Effector memory CD4-positive, alpha-beta T cell (primary cell): ENCODE results near the gene PAQR4.

ENCODE experiments used
- DNase-seq, 3 donors: peaks; one replicate each; pipeline ENCODE4 v3.0.0-alpha.2; 2020
- H3K27ac ChIP-seq: 2 replicates; pipeline ENCODE4 v1.7.0; 2013; ENCODE audit warnings: mild to moderate bottlenecking, low read length, moderate library complexity; ENCODE audit not compliant: insufficient read depth, poor library complexity, severe bottlenecking
- H3K27me3 ChIP-seq: replicated peaks from 2 replicates; pipeline ENCODE4 v1.7.0; 2013; ENCODE audit warnings: mild to moderate bottlenecking, low read length; ENCODE audit not compliant: insufficient read depth, control insufficient read depth, poor library complexity, severe bottlenecking
- H3K36me3 ChIP-seq: 2 replicates; pipeline ENCODE4 v1.7.0; 2013; ENCODE audit warnings: mild to moderate bottlenecking, low read length, moderate library complexity; ENCODE audit not compliant: control insufficient read depth, insufficient read depth
- H3K4me1 ChIP-seq: 2 replicates; pipeline ENCODE4 v1.7.0; 2013; ENCODE audit warnings: low read length, mild to moderate bottlenecking; ENCODE audit not compliant: control insufficient read depth, insufficient read depth, poor library complexity, severe bottlenecking
- H3K4me3 ChIP-seq: 2 replicates; pipeline ENCODE4 v1.7.0; 2013; ENCODE audit warnings: low read length, low read depth, mild to moderate bottlenecking; ENCODE audit not compliant: insufficient read depth, poor library complexity, severe bottlenecking
- H3K9me3 ChIP-seq: 2 replicates; pipeline ENCODE4 v1.7.0; 2013; ENCODE audit warnings: mild to moderate bottlenecking, low read length, moderate library complexity; ENCODE audit not compliant: control insufficient read depth

Gene PAQR4

GRCh38 chr16:2964475-2965336 is 4.4 kb upstream of the PAQR4 start:
- H3K27me3 ChIP-seq, result peaks cover 70% of the 10 kb centered on the region
- peak overlapping the region; percentile 49 for H3K4me3 ChIP-seq
- no peaks in the 10 kb centered on the region for H3K9me3 ChIP-seq
- H3K4me1 ChIP-seq, result peaks cover 64% of the 10 kb centered on the region
- no peaks in the 10 kb centered on the region for H3K36me3 ChIP-seq
- DNase-seq, result peak; percentile 49 to 61 (median 50)
- no peak overlapping the region for H3K27ac ChIP-seq

DNA sequence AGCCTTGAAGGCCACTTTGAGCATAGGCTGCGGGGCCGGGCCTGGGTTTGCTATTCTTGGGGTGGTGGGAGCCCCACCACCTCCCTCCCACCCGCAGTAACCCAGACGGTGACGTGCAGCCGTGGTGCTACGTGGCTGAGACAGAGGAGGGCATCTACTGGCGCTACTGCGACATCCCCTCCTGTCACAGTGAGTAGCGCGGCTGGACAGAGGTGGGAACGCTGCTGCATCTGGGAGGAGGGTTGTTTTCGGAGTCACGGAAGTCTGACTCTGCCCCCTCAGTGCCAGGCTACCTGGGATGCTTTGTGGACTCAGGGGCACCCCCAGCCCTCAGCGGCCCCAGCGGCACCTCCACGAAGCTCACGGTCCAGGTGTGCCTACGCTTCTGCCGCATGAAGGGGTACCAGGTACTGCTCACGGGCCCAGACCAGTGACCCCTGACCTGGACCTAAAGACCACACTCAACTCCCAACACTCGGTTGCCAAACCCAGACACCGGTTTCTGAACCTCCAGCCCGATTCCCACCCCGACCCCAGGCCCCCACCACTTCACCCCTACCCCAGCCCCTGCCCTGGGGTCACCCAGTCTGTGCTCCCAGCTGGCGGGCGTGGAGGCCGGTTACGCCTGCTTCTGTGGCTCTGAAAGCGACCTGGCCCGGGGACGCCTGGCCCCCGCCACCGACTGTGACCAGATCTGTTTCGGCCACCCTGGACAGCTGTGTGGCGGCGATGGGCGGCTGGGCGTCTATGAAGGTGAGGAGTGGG is 2.9 kb upstream of the PAQR4 start:
- H3K27me3 ChIP-seq, result peaks cover 70% of the 10 kb centered on the region
- no peak overlapping the region for H3K4me3 ChIP-seq
- no peaks in the 10 kb centered on the region for H3K36me3 ChIP-seq
- peaks cover 64% of the 10 kb centered on the region for H3K4me1 ChIP-seq
- no peak overlapping the region for H3K27ac ChIP-seq
- H3K9me3 ChIP-seq, result no peaks in the 10 kb centered on the region
- no peak for DNase-seq

DNA sequence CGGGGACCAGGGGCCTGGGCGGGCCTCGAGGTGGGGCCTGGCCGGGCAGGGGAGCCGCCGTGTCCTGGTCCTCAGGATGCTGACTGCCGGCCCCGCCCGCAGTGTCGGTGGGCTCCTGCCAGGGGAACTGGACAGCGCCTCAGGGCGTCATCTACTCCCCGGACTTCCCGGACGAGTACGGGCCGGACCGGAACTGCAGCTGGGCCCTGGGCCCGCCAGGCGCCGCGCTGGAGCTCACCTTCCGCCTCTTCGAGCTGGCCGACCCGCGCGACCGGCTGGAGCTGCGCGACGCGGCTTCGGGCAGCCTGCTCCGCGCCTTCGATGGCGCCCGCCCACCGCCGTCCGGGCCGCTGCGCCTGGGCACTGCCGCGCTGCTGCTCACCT is 2.3 kb upstream of the PAQR4 start:
- Histone ChIP-seq H3K36me3 (no peaks in the 10 kb centered on the region), H3K27me3 (peaks cover 68% of the 10 kb centered on the region), H3K9me3 (no peaks in the 10 kb centered on the region), H3K4me1 (peaks cover 64% of the 10 kb centered on the region), H3K4me3 (no peak overlapping the region), H3K27ac (no peak overlapping the region)
- no peak for DNase-seq

- DNase-seq, result no peak
- H3K36me3 ChIP-seq, result no peaks in the 10 kb centered on the region
- peaks cover 64% of the 10 kb centered on the region for H3K4me1 ChIP-seq
- H3K9me3 ChIP-seq, result no peaks in the 10 kb centered on the region
- H3K27ac ChIP-seq, result no peak overlapping the region
- H3K27me3 ChIP-seq, result peaks cover 63% of the 10 kb centered on the region
- no peak overlapping the region for H3K4me3 ChIP-seq
These were observed 1.9 kb upstream of the PAQR4 start for GRCh38 chr16:2967211-2967631.

GRCh38 chr16:2967721-2968161 is 1.4 kb upstream of the PAQR4 start:
- H3K4me1 ChIP-seq, result peaks cover 60% of the 10 kb centered on the region
- DNase-seq, result no peak
- H3K27ac ChIP-seq, result no peak overlapping the region
- H3K9me3 ChIP-seq, result no peaks in the 10 kb centered on the region
- no peaks in the 10 kb centered on the region for H3K36me3 ChIP-seq
- no peak overlapping the region for H3K4me3 ChIP-seq
- H3K27me3 ChIP-seq, result peaks cover 59% of the 10 kb centered on the region

- no peak for DNase-seq
- no peaks in the 10 kb centered on the region for H3K9me3 ChIP-seq
- H3K27me3 ChIP-seq, result peaks cover 53% of the 10 kb centered on the region
- H3K4me3 ChIP-seq, result peak overlapping the region; percentile 54
- peaks cover 54% of the 10 kb centered on the region for H3K4me1 ChIP-seq
- no peaks in the 10 kb centered on the region for H3K36me3 ChIP-seq
- no peak overlapping the region for H3K27ac ChIP-seq
These were observed 795 bp upstream of the PAQR4 start for GRCh38 chr16:2968368-2968737.

GRCh38 chr16:2969545-2970521 is 685 bp downstream of the PAQR4 start:
- H3K4me1 ChIP-seq, result peaks cover 39% of the 10 kb centered on the region
- H3K4me3 ChIP-seq, result peak overlapping the region; percentile 54

DNA sequence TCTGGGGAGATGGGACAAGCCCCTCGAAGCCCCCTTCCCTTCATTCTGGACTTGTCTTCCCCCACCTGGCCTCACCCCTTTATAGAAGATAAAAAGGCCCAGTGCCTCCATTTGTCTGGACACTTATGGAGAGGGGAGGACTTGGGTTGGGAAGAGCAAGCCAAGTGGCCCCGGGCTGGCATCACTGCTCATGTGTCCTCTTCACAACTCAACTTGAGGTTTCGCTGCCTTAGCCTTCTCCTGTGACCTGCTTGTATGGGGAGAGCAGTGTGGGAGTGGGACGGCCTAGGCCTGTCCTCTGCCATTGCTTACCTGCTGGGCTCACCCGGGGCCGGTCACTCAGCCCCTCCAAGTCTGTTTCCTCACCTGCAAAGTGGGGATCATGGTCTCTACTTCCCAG is 1.4 kb downstream of the PAQR4 start:
- no peak overlapping the region for H3K4me3 ChIP-seq
- H3K9me3 ChIP-seq, result no peaks in the 10 kb centered on the region
- no peak overlapping the region for H3K27ac ChIP-seq
- peaks cover 33% of the 10 kb centered on the region for H3K27me3 ChIP-seq
- H3K4me1 ChIP-seq, result peaks cover 32% of the 10 kb centered on the region
- no peaks in the 10 kb centered on the region for H3K36me3 ChIP-seq
- no peak for DNase-seq

More at GRCh38 chr16:2969545-2970521, 685 bp downstream of the PAQR4 start:
- H3K27ac ChIP-seq, result peak overlapping the region; percentile 3
- H3K9me3 ChIP-seq, result no peaks in the 10 kb centered on the region
- DNase-seq, result peak; percentile 25 to 51 (median 46)
- H3K27me3 ChIP-seq, result peaks cover 38% of the 10 kb centered on the region
- H3K36me3 ChIP-seq, result no peaks in the 10 kb centered on the region

DNA sequence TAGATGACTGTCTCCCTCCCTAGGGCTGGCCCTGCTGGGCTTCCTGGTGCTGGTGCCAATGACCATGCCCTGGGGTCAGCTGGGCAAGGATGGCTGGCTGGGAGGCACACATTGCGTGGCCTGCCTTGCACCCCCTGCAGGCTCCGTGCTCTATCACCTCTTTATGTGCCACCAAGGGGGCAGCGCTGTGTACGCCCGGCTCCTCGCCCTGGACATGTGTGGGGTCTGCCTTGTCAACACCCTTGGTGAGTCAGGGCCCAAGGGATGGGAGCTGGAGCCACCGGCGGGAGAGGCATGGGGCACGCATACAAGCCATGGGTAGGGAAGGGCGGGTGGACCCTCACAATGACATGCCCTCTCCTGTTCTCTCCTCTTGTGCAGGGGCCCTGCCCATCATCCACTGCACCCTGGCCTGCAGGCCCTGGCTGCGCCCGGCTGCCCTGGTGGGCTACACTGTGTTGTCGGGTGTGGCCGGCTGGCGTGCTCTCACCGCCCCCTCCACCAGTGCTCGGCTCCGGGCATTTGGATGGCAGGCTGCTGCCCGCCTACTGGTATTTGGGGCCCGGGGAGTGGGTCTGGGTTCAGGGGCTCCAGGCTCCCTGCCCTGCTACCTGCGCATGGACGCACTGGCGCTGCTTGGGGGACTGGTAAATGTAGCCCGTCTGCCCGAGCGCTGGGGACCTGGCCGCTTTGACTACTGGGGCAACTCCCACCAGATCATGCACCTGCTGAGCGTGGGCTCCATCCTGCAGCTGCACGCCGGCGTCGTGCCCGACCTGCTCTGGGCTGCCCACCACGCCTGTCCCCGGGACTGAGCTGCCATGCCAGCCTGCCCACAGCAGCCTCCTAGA is 2.2 kb downstream of the PAQR4 start:
- Histone ChIP-seq H3K4me3 (no peak overlapping the region), H3K9me3 (no peaks in the 10 kb centered on the region), H3K4me1 (peaks cover 25% of the 10 kb centered on the region), H3K27me3 (peaks cover 25% of the 10 kb centered on the region), H3K27ac (no peak overlapping the region), H3K36me3 (no peaks in the 10 kb centered on the region)
- no peak for DNase-seq
